ENCODE results near the gene SCAF8. TPM values are rescaled to one million over a fixed set of nuclear protein-coding genes. Genes with fewer than 3 reads are reported as not detected.

SCAF8 gene
- total RNA-seq, 1 donor from 2014 or later: 63.4 TPM

- DNase-seq (ENCODE audit: low spot score) (no peak), ATAC-seq (no peak)
- intact Hi-C loops (cut with DNase I): no loop called here
These were observed 132.1 kb downstream of the SCAF8 start for GRCh38 chr6:154865291-154865690.

GRCh38 chr6:154868143-154868594 lies 135.0 kb downstream of the SCAF8 start:
- ATAC-seq (no peak), DNase-seq (ENCODE audit: low spot score) (no peak)
- intact Hi-C loops (cut with DNase I): no loop called here

- DNase-seq (ENCODE audit: low spot score): no peak
- no peak for ATAC-seq
- intact Hi-C loops (cut with DNase I): no loop called here
These were observed 139.4 kb downstream of the SCAF8 start for GRCh38 chr6:154872542-154873114.

- intact Hi-C loops (cut with DNase I): no loop called here
- no peak for ATAC-seq
- DNase-seq (ENCODE audit: low spot score): no peak
These were observed 140.3 kb downstream of the SCAF8 start for GRCh38 chr6:154873546-154873945.

GRCh38 chr6:154874773-154875592 lies 141.8 kb downstream of the SCAF8 start:
- ATAC-seq (peak; percentile 30), DNase-seq (ENCODE audit: low spot score) (no peak)
- intact Hi-C loops (cut with DNase I): no loop called here

GRCh38 chr6:154876486-154877280 lies 143.5 kb downstream of the SCAF8 start:
- DNase-seq (ENCODE audit: low spot score) (no peak), ATAC-seq (no peak)
- intact Hi-C loops (cut with DNase I): no loop called here

- intact Hi-C loops (cut with DNase I): no loop called here
- no peak for DNase-seq (ENCODE audit: low spot score)
- no peak for ATAC-seq
These were observed 145.8 kb downstream of the SCAF8 start for GRCh38 chr6:154878871-154879491.

- DNase-seq (ENCODE audit: low spot score) (no peak), ATAC-seq (no peak)
- intact Hi-C loops (cut with DNase I): no loop called here
These were observed 148.9 kb downstream of the SCAF8 start for GRCh38 chr6:154882107-154882506.

Small RNA genes within 50 kb of the gene (microRNA-seq; reads per million reads assigned to microRNA genes)
- gene MIR1273C: not detected

Other genes with a start within 250 kb of the SCAF8 start
- 22.2 TPM for gene CNKSR3, start 222.7 kb upstream of the SCAF8 start, total RNA-seq